K562 (cell line): ENCODE data around the gene LZTFL1. TPM values are rescaled to one million over a fixed set of nuclear protein-coding genes. Genes with fewer than 3 reads are reported as not detected.

ENCODE experiments used
- CBX5 ChIP-seq: IDR thresholded peaks from 2 replicates; pipeline ENCODE4 v1.6.1; 2014; ENCODE audit warnings: low read depth, borderline replicate concordance
- ETV6 ChIP-seq, 3 experiments: fragments of 150-350 bp in 1 of 3; sonication (generic) in 1 of 3; formaldehyde crosslinking in 1 of 3; IDR thresholded peaks; 2 replicates each; pipeline versions ENCODE4 v1.6.1 to v1.8.0; 2014 to 2022; ENCODE audit warnings: borderline replicate concordance in 2 of 3, low read depth in 2 of 3, antibody characterized with exemption in 1 of 3, low read length in 1 of 3, mild to moderate bottlenecking in 1 of 3, missing genetic modification reagents in 1 of 3
- FOXA1 ChIP-seq: fragments of 450-650 bp; IDR thresholded peaks from 2 replicates; pipeline ENCODE4 v1.6.1; 2016; ENCODE audit warnings: mild to moderate bottlenecking, borderline replicate concordance
- GABPB1 ChIP-seq: sonication (generic); formaldehyde crosslinking; IDR thresholded peaks from 2 replicates; pipeline ENCODE4 v1.8.0; 2022; ENCODE audit warnings: mild to moderate bottlenecking, missing genetic modification reagents
- PHB2 ChIP-seq: fragments of 450-650 bp; IDR thresholded peaks from 2 replicates; pipeline ENCODE4 v1.6.1; 2017; ENCODE audit warnings: low read depth
- RBBP5 ChIP-seq: fragments of 200-600 bp; sonication (generic); IDR thresholded peaks from 2 replicates; pipeline ENCODE4 v1.6.1; 2012; ENCODE audit warnings: borderline replicate concordance, mild to moderate bottlenecking, low read length, control low read depth, inconsistent platforms; ENCODE audit not compliant: insufficient read depth, poor library complexity, severe bottlenecking
- SLC30A9 ChIP-seq: fragments of 250-450 bp; sonication (Bioruptor Pico); IDR thresholded peaks from 2 replicates; pipeline ENCODE4 v1.8.0; 2022; ENCODE audit warnings: mild to moderate bottlenecking, moderate library complexity
- SUPT5H ChIP-seq: fragments of 450-650 bp; IDR thresholded peaks from 2 replicates; pipeline ENCODE4 v1.6.1; 2016
- TCF3 ChIP-seq: sonication (generic); formaldehyde crosslinking; IDR thresholded peaks from 2 replicates; pipeline ENCODE4 v1.4.0; 2020; ENCODE audit warnings: mild to moderate bottlenecking, missing genetic modification reagents
- ZFP30 ChIP-seq: fragments of 250-450 bp; sonication (Bioruptor Pico); IDR thresholded peaks from 2 replicates; pipeline ENCODE4 v1.8.0; 2022; ENCODE audit warnings: moderate library complexity, mild to moderate bottlenecking, inconsistent platforms, borderline replicate concordance
- ZNF134 ChIP-seq: fragments of 250-450 bp; sonication (Bioruptor Pico); conservative IDR thresholded peaks from 2 replicates; pipeline ENCODE4 v1.4.0; 2020
- ZNF785 ChIP-seq: fragments of 250-450 bp; sonication (Bioruptor Pico); IDR thresholded peaks from 2 replicates; pipeline ENCODE4 v1.4.0; 2020; ENCODE audit warnings: mild to moderate bottlenecking
- polyA plus RNA-seq, 8 experiments: library from polyadenylated mRNA; depleted of rRNA in 4 of 8; stranded (reverse) in 5 of 8; unstranded in 3 of 8; fragments of >200 nt; fragmentation: Nextera tagmentation in 2 of 8; fragmentation: Illumina TruSeq in 1 of 8; extraction: Ambion mirVana in 2 of 8; extraction: Trizol in 1 of 8; gene quantifications; 2 replicates each; pipeline versions ENCODE4 v1.2.1 to v1.2.3, GENCODE V29; 2011 to 2014; ENCODE audit warnings: inconsistent platforms in 1 of 8, missing spikeins in 1 of 8
- total RNA-seq, 7 experiments: library from RNA; depleted of rRNA in 6 of 7; stranded (reverse); fragments of >200 nt in 6 of 7; fragmentation: Illumina TruSeq in 2 of 7; extraction: Trizol in 2 of 7; gene quantifications; 2 replicates each; pipeline versions ENCODE4 v1.2.1 to v1.2.3, GENCODE V29; 2011 to 2021; ENCODE audit warnings: low replicate concordance in 1 of 7
- TF ChIP-seq, protein P1 (sequence below): sonication (generic); formaldehyde crosslinking; IDR thresholded peaks from 2 replicates; pipeline ENCODE4 v1.8.0; 2022; ENCODE audit warnings: missing genetic modification reagents, mild to moderate bottlenecking, moderate library complexity, borderline replicate concordance
- TF ChIP-seq, protein P2 (sequence below): conservative IDR thresholded peaks from 2 replicates; pipeline ENCODE4 v1.6.1; 2011; ENCODE audit warnings: low read depth, mild to moderate bottlenecking, low read length; ENCODE audit not compliant: control insufficient read depth
- TF ChIP-seq, protein P3 (sequence below): fragments of 200-800 bp; sonication (Bioruptor generic); IDR thresholded peaks from 2 replicates; pipeline ENCODE4 v1.6.1; 2017; ENCODE audit warnings: missing genetic modification characterization, missing compliant biosample characterization
- TF ChIP-seq, protein P4 (sequence below): fragments of 450-650 bp; IDR thresholded peaks from 2 replicates; pipeline ENCODE4 v1.6.1; 2017; ENCODE audit warnings: antibody characterized with exemption, mild to moderate bottlenecking

The LZTFL1 gene
- total and polyA plus RNA-seq, 9 of the 15 experiments (the other 6 are each of a cell fraction or from before 2014, with no cell fraction given) = 10.7 to 33.7 (median 15.3) TPM

DNA sequence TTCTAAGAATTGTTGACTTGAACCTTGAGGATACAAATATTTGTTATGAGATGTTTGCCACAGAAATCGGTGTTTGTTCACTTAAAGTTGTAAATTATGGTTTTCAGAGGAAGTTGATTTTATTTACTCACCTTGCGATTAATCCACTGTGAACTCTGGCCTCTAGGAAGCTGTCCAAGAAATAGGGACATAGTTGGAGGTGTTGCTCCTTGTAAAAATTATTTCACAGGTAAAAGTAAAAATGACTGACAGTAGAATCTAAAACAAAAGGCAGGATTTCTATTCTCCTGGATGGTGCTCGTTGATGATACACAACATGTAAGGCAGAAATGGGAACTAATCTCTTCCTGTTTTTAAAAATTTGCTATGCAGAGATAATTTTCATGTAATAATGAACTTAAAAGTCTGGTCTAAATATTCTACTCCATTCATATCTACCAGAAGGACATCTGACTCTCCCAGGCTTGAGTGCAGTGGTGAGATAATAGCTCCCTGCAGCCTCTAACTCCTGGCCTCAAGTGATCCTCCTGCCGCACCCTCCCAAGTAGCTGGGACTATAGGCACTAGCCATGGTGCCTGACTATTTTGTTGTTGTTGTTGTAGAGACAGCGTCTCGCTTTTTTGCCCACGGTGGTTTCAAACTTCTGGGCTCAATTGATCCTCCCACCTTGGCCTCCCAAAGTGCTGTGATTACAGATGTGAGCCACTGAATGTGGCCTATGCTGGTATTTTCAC, 17.1 kb upstream of the LZTFL1 start (continued):
- TF ChIP-seq GABPB1 (CRISPR knock-in tag) (0 out of 2 replicates have a peak, but pooled peaks have one; percentile 13), ETV6 (IDR thresholded peaks at IDR 0.05; ENCODE audit: borderline replicate concordance in 1 of 2, low read depth in 2 of 2, low read length in 1 of 2) (no peak), ETV6 (CRISPR knock-in tag; IDR thresholded peaks at IDR 0.05; ENCODE audit: borderline replicate concordance) (no peak), ZNF134 (no peak), ZFP30 (no peak), RBBP5 (no peak), SUPT5H (no peak), PHB2 (no peak), TCF3 (CRISPR knock-in tag) (peak; percentile 96), ZNF785 (CRISPR knock-in tag) (no peak), FOXA1 (no peak), CBX5 (no peak), SLC30A9 (CRISPR knock-in tag) (no peak)
- TF ChIP-seq, protein P1, sequence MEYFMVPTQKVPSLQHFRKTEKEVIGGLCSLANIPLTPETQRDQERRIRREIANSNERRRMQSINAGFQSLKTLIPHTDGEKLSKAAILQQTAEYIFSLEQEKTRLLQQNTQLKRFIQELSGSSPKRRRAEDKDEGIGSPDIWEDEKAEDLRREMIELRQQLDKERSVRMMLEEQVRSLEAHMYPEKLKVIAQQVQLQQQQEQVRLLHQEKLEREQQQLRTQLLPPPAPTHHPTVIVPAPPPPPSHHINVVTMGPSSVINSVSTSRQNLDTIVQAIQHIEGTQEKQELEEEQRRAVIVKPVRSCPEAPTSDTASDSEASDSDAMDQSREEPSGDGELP (CRISPR knock-in tag) = 0 out of 2 replicates have a peak, but pooled peaks have one; percentile 43
- TF ChIP-seq, protein P2, sequence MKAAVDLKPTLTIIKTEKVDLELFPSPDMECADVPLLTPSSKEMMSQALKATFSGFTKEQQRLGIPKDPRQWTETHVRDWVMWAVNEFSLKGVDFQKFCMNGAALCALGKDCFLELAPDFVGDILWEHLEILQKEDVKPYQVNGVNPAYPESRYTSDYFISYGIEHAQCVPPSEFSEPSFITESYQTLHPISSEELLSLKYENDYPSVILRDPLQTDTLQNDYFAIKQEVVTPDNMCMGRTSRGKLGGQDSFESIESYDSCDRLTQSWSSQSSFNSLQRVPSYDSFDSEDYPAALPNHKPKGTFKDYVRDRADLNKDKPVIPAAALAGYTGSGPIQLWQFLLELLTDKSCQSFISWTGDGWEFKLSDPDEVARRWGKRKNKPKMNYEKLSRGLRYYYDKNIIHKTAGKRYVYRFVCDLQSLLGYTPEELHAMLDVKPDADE = no peak
- TF ChIP-seq, protein P3, sequence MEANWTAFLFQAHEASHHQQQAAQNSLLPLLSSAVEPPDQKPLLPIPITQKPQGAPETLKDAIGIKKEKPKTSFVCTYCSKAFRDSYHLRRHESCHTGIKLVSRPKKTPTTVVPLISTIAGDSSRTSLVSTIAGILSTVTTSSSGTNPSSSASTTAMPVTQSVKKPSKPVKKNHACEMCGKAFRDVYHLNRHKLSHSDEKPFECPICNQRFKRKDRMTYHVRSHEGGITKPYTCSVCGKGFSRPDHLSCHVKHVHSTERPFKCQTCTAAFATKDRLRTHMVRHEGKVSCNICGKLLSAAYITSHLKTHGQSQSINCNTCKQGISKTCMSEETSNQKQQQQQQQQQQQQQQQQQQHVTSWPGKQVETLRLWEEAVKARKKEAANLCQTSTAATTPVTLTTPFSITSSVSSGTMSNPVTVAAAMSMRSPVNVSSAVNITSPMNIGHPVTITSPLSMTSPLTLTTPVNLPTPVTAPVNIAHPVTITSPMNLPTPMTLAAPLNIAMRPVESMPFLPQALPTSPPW = no peak
- TF ChIP-seq, protein P4, sequence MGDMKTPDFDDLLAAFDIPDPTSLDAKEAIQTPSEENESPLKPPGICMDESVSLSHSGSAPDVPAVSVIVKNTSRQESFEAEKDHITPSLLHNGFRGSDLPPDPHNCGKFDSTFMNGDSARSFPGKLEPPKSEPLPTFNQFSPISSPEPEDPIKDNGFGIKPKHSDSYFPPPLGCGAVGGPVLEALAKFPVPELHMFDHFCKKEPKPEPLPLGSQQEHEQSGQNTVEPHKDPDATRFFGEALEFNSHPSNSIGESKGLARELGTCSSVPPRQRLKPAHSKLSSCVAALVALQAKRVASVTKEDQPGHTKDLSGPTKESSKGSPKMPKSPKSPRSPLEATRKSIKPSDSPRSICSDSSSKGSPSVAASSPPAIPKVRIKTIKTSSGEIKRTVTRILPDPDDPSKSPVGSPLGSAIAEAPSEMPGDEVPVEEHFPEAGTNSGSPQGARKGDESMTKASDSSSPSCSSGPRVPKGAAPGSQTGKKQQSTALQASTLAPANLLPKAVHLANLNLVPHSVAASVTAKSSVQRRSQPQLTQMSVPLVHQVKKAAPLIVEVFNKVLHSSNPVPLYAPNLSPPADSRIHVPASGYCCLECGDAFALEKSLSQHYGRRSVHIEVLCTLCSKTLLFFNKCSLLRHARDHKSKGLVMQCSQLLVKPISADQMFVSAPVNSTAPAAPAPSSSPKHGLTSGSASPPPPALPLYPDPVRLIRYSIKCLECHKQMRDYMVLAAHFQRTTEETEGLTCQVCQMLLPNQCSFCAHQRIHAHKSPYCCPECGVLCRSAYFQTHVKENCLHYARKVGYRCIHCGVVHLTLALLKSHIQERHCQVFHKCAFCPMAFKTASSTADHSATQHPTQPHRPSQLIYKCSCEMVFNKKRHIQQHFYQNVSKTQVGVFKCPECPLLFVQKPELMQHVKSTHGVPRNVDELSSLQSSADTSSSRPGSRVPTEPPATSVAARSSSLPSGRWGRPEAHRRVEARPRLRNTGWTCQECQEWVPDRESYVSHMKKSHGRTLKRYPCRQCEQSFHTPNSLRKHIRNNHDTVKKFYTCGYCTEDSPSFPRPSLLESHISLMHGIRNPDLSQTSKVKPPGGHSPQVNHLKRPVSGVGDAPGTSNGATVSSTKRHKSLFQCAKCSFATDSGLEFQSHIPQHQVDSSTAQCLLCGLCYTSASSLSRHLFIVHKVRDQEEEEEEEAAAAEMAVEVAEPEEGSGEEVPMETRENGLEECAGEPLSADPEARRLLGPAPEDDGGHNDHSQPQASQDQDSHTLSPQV = peak; percentile 38; the same call in 1 of the 2 replicates
